OCI-LY1 (cell line): Measurements from ENCODE around the gene JAK1.

Experiments used
- CTCF ChIP-seq: fragments of 200-600 bp; sonication (generic), shearing (Covaris generic); IDR thresholded peaks from 2 replicates; pipeline ENCODE4 v1.5.1; 2017; ENCODE audit warnings: mild to moderate bottlenecking, antibody characterized with exemption, low read length, moderate library complexity, mixed read lengths
- EZH2 ChIP-seq: fragments of 200-600 bp; sonication (generic), shearing (Covaris generic); IDR thresholded peaks from 2 replicates; pipeline ENCODE4 v1.8.0; 2017; ENCODE audit warnings: borderline replicate concordance, mixed run types, mild to moderate bottlenecking, antibody characterized with exemption, low read length, moderate library complexity, mixed read lengths

GRCh38 chr1:64901663-64902062 is 64.7 kb downstream of the JAK1 start:
- TF ChIP-seq EZH2 (no peak), CTCF (no peak)
